Activated T-cell treated with anti-CD3 and anti-CD28 coated beads, Interleukin-2, amount 50 U/mL, for 72 hours (primary cell): ENCODE data around the gene TMEM263. TPM values are rescaled to one million over a fixed set of nuclear protein-coding genes. Genes with fewer than 3 reads are reported as not detected.
"Not testable (repeated sequence)": the region's sequence is repeated elsewhere in the genome, so short reads cannot be mapped to it uniquely, and the experiment has no call there.

Experiments used
- ATAC-seq, 2 donors: fragments of 150-1000 bp; cut with Tn5 transposase; replicated peaks in 1 of 2; 2 replicates each; pipeline ENCODE4 v1.10.0; 2021; ENCODE audit warnings: moderate library complexity in 2 of 2, mild to moderate bottlenecking in 1 of 2
- DNase-seq, 2 donors: peaks; one replicate each; pipeline ENCODE4 v3.0.0; 2021 to 2022; ENCODE audit warnings: mixed read lengths in 1 of 2
- H3K27ac Mint-ChIP-seq: one replicate; pipeline ENCODE4 v1.8.0; 2022; ENCODE audit warnings: mild to moderate bottlenecking, moderate library complexity, mixed read lengths
- H3K27me3 Mint-ChIP-seq: one replicate; pipeline ENCODE4 v1.8.0; 2022; ENCODE audit warnings: low read depth, mixed read lengths
- H3K36me3 Mint-ChIP-seq, 2 donors: one replicate each; pipeline ENCODE4 v1.8.0; 2022; ENCODE audit warnings: mixed read lengths in 2 of 2, mild to moderate bottlenecking in 1 of 2; ENCODE audit not compliant: insufficient read depth in 2 of 2
- H3K4me1 Mint-ChIP-seq: one replicate; pipeline ENCODE4 v1.8.0; 2022; ENCODE audit warnings: low read depth, mixed read lengths
- H3K4me3 Mint-ChIP-seq, 2 donors: one replicate each; pipeline ENCODE4 v1.8.0; 2022; ENCODE audit warnings: mild to moderate bottlenecking in 2 of 2, mixed read lengths in 2 of 2, moderate library complexity in 2 of 2
- H3K9me3 Mint-ChIP-seq, 2 donors: one replicate each; pipeline ENCODE4 v1.8.0; 2022; ENCODE audit warnings: mixed read lengths in 2 of 2
- total RNA-seq, 2 donors: library from RNA; stranded (reverse); gene quantifications; one replicate each; pipeline ENCODE4 v1.2.3, GENCODE V29; 2022

Gene TMEM263
- total RNA-seq, 2 donors from 2014 or later, result 39.7 to 41.3 TPM

DNA sequence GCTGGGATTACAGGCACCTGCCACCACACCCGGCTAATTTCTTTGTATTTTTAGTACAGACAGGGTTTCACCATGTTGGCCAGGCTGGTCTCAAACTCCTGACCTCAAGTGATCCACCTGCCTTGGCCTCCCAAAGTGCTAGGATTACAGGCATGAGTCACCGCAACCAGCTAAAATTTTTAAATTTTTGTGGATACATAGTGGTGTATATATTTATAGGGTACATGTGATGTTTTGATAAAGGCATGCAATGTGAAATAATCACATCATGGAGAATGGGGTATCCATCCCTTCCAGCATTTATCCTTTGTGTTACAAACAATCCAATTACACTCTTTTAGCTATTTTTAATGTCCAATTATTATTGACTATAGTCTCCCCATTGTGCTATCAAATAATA lies 33.7 kb upstream of the TMEM263 start:
- not testable (repeated sequence) for H3K36me3 Mint-ChIP-seq, H3K27ac Mint-ChIP-seq, H3K9me3 Mint-ChIP-seq, ATAC-seq, H3K4me3 Mint-ChIP-seq, DNase-seq, H3K4me1 Mint-ChIP-seq
- peaks cover 30% of the 10 kb centered on the region for H3K27me3 Mint-ChIP-seq

DNA sequence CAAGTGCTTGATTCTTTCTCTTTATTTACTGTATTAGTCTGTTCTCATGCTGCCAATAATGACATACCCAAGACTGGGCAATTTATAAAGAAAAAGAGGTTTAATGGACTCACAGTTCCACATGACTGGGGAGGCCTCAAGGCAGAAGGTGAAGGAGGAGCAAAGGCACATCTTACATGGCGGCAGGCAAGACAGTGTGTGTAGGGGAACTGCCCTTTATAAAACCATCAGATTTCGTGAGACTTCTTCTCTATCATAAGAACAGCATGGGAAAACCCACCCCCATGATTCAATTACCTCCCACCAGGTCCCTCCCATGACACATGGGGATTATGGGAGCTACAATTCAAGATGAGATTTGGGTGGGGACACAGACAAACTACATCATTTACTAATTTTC lies 32.1 kb upstream of the TMEM263 start:
- H3K9me3 Mint-ChIP-seq, DNase-seq, ATAC-seq, H3K27ac Mint-ChIP-seq, H3K4me3 Mint-ChIP-seq, H3K4me1 Mint-ChIP-seq, H3K36me3 Mint-ChIP-seq: not testable (repeated sequence)
- H3K27me3 Mint-ChIP-seq, result peaks cover 30% of the 10 kb centered on the region

DNA sequence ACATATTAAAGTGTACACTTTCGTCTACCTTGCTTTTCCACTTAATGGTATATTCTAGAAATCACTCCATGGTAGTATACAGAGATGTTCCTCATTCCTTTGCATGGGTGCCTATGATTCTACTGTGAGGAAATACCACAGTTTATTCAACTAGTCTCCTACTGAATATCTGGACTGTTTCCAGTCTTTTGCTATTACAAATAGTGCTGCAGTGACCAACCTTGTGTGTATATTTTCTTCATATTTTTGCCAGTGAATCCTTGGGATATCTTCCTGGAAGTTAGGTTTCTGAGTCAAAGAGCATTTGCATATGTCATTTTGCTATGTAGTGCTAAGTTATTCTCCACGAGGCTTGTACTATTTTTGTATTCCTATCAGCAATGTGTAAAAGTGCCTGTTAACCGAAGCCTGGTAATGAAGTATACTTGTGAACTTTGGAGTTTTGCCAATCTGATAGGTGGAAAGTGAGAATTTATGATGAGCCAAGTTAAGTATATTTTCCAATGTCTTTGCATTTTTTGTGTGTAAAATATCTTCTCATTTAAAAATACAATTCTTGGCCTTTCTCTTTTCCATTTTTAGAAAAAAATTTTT lies 31.3 kb upstream of the TMEM263 start:
- Mint-ChIP-seq H3K27ac (no peak overlapping the region), H3K9me3 (peaks cover 2 to 3% of the 10 kb centered on the region in 2 donors), H3K4me1 (no peaks in the 10 kb centered on the region), H3K27me3 (peaks cover 30% of the 10 kb centered on the region), H3K36me3 (peaks cover 0 to 2% of the 10 kb centered on the region in 2 donors), H3K4me3 (no peak overlapping the region)
- ATAC-seq, result no peak
- DNase-seq, result no peak

DNA sequence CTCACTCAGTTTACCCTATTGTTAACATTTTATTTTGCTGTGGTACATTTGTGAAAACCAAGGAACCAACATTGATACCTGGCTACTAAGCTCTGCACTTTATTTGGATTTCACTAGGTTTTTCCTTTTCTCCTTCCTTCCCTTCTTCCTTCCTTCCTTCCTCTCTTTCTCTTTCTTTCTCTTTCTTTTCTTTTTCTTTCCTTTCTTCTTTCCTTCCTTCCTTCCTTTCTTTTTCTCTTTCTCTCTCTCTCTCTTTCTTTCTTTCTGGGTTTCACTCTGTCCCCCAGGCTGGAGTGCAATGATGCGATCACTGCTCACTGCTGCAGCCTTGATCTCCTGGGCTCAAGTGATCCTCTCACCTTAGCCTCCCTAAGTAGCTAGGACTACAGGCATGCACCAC lies 29.1 kb upstream of the TMEM263 start:
- H3K9me3 Mint-ChIP-seq, result peaks cover 2 to 3% of the 10 kb centered on the region in 2 donors
- H3K27ac Mint-ChIP-seq, result no peak overlapping the region
- H3K4me3 Mint-ChIP-seq, result no peak overlapping the region
- no peaks in the 10 kb centered on the region for H3K4me1 Mint-ChIP-seq
- DNase-seq (no peak), ATAC-seq (no peak)
- H3K27me3 Mint-ChIP-seq, result peaks cover 24% of the 10 kb centered on the region
- peaks cover 0 to 2% of the 10 kb centered on the region in 2 donors for H3K36me3 Mint-ChIP-seq

DNA sequence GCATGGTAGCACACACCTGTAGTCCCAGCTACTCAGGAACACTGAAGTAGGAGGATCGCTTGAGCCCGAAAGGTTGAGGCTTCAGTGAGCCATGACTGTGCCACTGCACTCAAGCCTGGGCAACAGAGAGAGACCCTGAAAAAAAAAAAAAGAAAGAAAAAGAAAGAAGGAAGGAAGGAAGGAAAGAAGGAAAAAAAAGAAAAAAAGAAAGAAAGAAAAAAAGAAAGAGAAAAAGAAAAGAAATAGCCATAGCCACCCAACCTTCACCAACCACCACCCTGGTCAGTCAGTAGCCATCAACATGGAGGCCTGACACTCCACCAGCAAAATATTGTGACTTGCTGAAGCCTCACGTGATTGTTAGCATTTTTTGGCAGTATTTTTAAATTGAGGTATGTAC lies 21.4 kb upstream of the TMEM263 start:
- ATAC-seq (no peak), DNase-seq (no peak)
- Mint-ChIP-seq H3K4me3 (no peak overlapping the region), H3K4me1 (no peaks in the 10 kb centered on the region), H3K27me3 (peaks cover 10% of the 10 kb centered on the region), H3K9me3 (no peaks in the 10 kb centered on the region), H3K27ac (no peak overlapping the region), H3K36me3 (no peaks in the 10 kb centered on the region)

DNA sequence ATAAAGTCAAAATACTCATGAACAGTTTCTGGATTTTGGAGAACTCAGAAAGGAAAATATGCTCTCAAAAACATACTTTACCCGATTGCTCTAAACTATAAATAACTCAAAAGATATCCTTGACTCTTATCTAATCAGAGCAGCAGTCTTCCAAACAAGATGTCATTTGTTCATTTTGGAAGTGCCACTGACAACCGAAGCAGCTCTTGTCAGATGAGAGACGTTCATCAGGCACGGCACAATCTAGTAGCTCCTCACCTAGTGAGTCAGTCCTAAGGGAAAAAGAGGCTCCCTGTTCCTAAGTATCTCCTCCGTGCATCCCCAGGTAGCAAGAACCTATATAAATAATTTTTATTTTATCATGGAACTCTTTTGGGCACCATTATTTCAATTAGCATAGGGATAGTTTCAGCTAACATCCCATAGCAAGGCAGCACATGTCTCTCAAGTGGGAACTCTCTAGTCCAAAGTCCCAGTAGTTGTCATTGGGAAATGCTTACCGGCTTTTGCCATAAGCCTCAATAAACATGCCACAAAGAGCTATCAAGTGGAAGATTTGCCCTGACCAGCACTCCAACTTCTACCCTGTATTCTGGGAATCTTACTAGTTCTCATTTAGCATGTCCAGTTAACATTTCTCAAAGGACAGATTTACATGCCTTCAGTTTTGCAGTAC lies 14.1 kb upstream of the TMEM263 start:
- peaks cover 0 to 10% of the 10 kb centered on the region in 2 donors for H3K36me3 Mint-ChIP-seq
- no peak for DNase-seq
- ATAC-seq, result no peak
- no peak overlapping the region for H3K27ac Mint-ChIP-seq
- no peak overlapping the region for H3K4me3 Mint-ChIP-seq
- no peaks in the 10 kb centered on the region for H3K4me1 Mint-ChIP-seq
- no peaks in the 10 kb centered on the region for H3K27me3 Mint-ChIP-seq
- H3K9me3 Mint-ChIP-seq, result peaks cover 2% of the 10 kb centered on the region in 2 donors

DNA sequence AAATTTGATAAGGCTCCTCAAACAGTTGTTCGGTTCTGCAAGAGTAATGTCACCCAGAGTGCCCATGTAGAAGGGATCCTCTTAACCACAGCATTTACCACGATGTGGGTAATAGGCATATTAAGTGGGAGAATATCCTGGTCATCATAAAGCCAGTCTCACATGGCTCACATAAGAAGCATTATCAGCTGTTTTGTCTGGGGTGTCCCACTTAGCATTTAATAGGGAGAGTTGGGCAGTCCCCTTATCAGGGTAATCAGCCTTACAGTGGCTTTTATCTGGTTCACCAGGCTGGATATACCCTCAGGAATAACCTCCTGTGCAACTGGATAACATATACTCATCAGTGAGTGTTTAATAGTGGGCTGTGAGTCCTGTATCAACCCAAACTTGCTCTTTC lies 12.9 kb upstream of the TMEM263 start:
- no peaks in the 10 kb centered on the region for H3K4me1 Mint-ChIP-seq
- peaks cover 0 to 10% of the 10 kb centered on the region in 2 donors for H3K36me3 Mint-ChIP-seq
- DNase-seq (no peak), ATAC-seq (no peak)
- peaks cover 2 to 4% of the 10 kb centered on the region in 2 donors for H3K9me3 Mint-ChIP-seq
- no peaks in the 10 kb centered on the region for H3K27me3 Mint-ChIP-seq
- no peak overlapping the region for H3K27ac Mint-ChIP-seq
- no peak overlapping the region for H3K4me3 Mint-ChIP-seq

DNA sequence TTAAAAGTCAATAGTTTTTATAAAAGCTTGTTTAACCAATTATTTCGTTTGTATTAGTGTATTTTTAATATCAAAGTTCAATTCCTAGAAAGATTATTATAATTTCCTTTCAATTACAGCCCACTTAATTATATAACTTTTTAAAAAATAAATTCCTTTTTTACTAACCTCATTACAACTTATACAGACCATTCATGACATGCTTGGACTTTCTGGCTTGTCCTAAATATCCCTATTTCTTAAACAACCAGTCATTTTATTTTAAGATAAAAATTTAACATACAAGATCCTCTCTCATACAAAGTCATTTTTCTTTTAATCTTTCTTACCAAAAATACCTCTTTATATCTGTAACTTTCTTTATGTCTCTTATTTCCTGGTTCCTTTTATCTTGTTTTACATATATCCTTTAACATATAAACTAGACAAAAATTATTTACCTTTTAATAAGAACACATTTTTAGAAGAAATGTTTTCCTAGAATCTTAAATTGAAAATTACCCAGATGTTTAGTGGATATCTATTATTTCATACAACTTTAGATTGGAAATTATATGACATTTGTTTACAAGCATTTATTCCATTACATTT lies 10.4 kb upstream of the TMEM263 start:
- Mint-ChIP-seq H3K27ac (no peak overlapping the region), H3K27me3 (no peaks in the 10 kb centered on the region), H3K9me3 (peaks cover 13 to 16% of the 10 kb centered on the region in 2 donors), H3K4me1 (no peaks in the 10 kb centered on the region), H3K4me3 (no peak overlapping the region), H3K36me3 (peaks cover 8 to 24% of the 10 kb centered on the region in 2 donors)
- no peak for DNase-seq
- no peak for ATAC-seq

DNA sequence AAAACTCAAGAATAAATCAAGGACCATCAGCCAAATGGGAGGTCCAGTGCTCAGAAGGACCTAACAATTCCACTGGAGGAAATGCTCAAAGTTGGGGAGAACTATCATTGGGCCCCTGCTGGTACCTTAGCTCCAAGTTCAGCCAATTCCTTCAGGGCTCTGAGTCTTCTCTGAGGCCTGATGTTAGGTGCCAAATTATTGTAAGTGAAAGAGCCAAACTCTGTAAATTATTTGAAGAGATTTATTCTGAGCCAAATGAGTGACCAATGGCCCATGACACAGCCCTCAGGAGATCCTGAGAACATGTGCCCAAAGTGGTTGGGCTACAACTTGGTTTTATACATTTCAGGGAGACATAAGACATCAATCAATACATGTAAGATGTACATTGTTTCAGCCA lies 8.2 kb upstream of the TMEM263 start:
- Mint-ChIP-seq H3K9me3 (peaks cover 13 to 16% of the 10 kb centered on the region in 2 donors), H3K36me3 (peaks cover 8 to 24% of the 10 kb centered on the region in 2 donors), H3K27me3 (no peaks in the 10 kb centered on the region), H3K4me3 (no peak overlapping the region), H3K4me1 (no peaks in the 10 kb centered on the region), H3K27ac (no peak overlapping the region)
- ATAC-seq, result no peak
- DNase-seq, result no peak

DNA sequence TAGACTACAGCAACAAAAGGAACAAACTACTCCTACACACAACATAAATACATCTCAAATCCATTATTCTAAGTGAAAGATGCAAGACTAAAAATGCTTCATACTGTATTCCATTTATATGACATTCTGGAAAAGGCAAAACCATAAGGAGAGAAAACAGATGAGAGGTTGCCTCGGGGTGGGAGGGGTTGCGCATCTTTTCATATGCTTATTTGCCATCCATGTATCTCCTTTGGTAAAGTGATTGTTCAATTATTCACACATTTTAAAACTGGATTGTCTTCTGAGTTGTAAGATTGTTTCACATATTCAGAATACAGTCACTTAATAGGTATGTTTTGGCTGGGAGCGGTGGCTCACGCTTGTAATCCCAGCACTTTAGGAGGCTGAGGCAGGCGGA lies 5.1 kb upstream of the TMEM263 start:
- no peak for DNase-seq
- H3K36me3 Mint-ChIP-seq, result peaks cover 8 to 14% of the 10 kb centered on the region in 2 donors
- no peak overlapping the region for H3K27ac Mint-ChIP-seq
- H3K27me3 Mint-ChIP-seq, result no peaks in the 10 kb centered on the region
- H3K9me3 Mint-ChIP-seq, result peaks cover 11 to 16% of the 10 kb centered on the region in 2 donors
- H3K4me1 Mint-ChIP-seq, result peaks cover 13% of the 10 kb centered on the region
- ATAC-seq, result no peak
- no peak overlapping the region for H3K4me3 Mint-ChIP-seq

DNA sequence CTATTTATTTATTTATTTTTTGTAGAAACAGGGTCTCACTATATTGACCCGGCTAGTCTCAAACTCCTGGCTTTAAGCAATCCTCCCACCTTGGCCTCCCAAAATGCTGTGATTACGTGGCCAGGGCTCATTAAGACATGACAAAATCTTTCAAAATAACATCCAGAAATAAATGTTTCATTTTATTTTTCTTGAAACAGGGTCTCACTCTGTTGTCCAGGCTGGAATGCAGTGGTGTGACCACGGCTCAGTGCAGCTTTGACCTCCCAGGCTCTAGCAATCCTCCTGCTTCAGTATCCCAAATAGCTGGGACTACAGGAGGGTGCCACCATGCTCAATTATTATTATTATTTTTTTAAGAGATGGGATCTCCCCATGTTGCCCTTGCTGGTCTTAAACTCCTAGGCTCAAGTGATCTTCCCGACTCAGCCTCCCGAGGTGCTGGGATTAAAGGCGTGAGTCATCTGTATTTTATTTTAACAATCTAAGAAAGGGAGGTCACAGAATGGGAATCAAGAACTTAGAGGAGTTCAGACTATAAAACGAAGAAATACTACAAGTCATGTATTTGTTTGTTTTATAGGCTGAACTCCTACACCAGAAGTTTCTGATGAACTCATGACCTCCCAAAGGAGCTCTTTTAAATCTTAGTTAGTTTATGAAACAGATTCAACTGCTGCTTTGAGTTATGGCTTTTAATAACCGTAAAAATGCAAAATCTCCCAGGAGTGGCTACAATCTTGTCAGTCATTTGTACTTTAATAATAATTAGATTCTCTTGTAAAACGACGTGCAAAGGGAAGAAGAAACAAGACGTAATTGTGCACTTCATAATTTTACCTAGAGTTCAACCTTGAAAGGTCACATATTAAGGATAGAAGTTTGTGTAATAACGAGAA lies 2.1 kb upstream of the TMEM263 start:
- ATAC-seq, result no peak
- H3K4me1 Mint-ChIP-seq, result peaks cover 26% of the 10 kb centered on the region
- H3K27ac Mint-ChIP-seq, result no peak overlapping the region
- DNase-seq, result no peak
- peak overlapping the region; percentile 49 to 92 for H3K4me3 Mint-ChIP-seq
- peaks cover 9 to 10% of the 10 kb centered on the region in 2 donors for H3K36me3 Mint-ChIP-seq
- peaks cover 10 to 11% of the 10 kb centered on the region in 2 donors for H3K9me3 Mint-ChIP-seq
- H3K27me3 Mint-ChIP-seq, result no peaks in the 10 kb centered on the region

DNA sequence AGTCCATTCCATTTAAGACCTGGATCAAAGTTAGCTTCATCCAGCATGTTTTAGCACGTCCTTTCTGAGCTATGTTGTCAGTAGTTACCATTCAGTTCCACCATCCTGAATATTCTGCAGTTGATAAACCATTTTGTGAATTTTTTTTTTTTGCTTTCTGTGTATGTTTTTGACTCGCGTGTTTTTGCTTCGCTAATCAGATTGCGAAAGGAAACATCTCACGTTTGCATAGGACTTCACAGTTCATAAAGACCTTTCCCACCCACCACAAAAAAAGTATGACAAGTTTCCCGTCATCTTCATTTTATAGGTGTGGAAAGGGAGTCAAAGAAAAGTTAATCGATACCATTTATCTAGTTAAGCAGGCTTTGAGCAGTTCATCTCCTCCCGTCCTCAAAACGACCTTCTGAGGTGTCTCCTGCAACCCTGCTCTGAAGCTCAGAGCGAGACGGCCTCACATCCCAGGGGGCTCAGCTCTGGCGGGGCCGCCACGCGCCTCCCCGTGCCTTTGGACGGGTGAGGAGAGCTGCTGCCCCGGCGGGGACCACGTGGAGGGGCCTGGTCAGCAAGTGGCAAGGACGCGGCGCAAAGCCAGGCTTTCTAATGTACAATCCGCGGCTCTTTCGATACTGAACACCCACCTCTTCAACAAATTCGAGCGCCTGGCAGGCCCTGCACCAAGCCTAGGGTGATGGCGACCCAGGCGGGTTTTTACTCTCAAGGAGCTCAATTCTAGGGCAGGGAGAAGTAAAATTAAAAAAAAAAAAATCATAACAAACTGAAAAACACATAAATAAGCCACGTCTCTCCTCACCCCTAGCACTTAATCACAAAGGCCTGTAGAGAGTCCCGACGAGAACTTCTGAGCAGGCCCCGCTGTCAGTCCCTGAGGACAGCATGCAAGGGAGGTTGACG lies 988 bp upstream of the TMEM263 start:
- Mint-ChIP-seq H3K9me3 (peaks cover 3% of the 10 kb centered on the region in 2 donors), H3K4me3 (peak overlapping the region; percentile 91 to 92), H3K36me3 (peaks cover 4% of the 10 kb centered on the region in 2 donors), H3K27me3 (no peaks in the 10 kb centered on the region), H3K4me1 (peaks cover 30% of the 10 kb centered on the region), H3K27ac (peak overlapping the region; percentile 93)
- DNase-seq (peak in 1 of 2 donors; percentile 23), ATAC-seq (no peak)
